Measurements from ENCODE around the gene CFLAR.

GRCh38 chr2:201090574-201090973 lies 25.4 kb upstream of the CFLAR start:
- no peak for TF ChIP-seq EZH2phosphoT487 (IDR thresholded peaks at IDR 0.05; ENCODE audit: borderline replicate concordance, low read depth)
- TF ChIP-seq, protein P1, sequence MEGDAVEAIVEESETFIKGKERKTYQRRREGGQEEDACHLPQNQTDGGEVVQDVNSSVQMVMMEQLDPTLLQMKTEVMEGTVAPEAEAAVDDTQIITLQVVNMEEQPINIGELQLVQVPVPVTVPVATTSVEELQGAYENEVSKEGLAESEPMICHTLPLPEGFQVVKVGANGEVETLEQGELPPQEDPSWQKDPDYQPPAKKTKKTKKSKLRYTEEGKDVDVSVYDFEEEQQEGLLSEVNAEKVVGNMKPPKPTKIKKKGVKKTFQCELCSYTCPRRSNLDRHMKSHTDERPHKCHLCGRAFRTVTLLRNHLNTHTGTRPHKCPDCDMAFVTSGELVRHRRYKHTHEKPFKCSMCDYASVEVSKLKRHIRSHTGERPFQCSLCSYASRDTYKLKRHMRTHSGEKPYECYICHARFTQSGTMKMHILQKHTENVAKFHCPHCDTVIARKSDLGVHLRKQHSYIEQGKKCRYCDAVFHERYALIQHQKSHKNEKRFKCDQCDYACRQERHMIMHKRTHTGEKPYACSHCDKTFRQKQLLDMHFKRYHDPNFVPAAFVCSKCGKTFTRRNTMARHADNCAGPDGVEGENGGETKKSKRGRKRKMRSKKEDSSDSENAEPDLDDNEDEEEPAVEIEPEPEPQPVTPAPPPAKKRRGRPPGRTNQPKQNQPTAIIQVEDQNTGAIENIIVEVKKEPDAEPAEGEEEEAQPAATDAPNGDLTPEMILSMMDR (IDR thresholded peaks at IDR 0.05) = no peak
- TF ChIP-seq IRF3 (IDR thresholded peaks at IDR 0.05; ENCODE audit: low read depth, low read length) = no peak
- TF ChIP-seq POLR2AphosphoS5 (IDR thresholded peaks at IDR 0.05; ENCODE audit: low read depth, low read length) = no peak
- no peak for TF ChIP-seq GABPA (IDR thresholded peaks at IDR 0.05; ENCODE audit: low read depth)
- TF ChIP-seq FOXM1 (IDR thresholded peaks at IDR 0.05; ENCODE audit: low read depth) = no peak
- TF ChIP-seq JUND (IDR thresholded peaks at IDR 0.05) = no peak
- TF ChIP-seq EP300 (IDR thresholded peaks at IDR 0.05; ENCODE audit: borderline replicate concordance in 1 of 2, low read depth in 1 of 2, low read length in 1 of 2) = no peak
- TF ChIP-seq, protein P2, sequence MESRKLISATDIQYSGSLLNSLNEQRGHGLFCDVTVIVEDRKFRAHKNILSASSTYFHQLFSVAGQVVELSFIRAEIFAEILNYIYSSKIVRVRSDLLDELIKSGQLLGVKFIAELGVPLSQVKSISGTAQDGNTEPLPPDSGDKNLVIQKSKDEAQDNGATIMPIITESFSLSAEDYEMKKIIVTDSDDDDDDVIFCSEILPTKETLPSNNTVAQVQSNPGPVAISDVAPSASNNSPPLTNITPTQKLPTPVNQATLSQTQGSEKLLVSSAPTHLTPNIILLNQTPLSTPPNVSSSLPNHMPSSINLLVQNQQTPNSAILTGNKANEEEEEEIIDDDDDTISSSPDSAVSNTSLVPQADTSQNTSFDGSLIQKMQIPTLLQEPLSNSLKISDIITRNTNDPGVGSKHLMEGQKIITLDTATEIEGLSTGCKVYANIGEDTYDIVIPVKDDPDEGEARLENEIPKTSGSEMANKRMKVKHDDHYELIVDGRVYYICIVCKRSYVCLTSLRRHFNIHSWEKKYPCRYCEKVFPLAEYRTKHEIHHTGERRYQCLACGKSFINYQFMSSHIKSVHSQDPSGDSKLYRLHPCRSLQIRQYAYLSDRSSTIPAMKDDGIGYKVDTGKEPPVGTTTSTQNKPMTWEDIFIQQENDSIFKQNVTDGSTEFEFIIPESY (IDR thresholded peaks at IDR 0.05; ENCODE audit: borderline replicate concordance, low read depth) = no peak
- TF ChIP-seq FOXJ3 (CRISPR knock-in tag; IDR thresholded peaks at IDR 0.05) = no peak
- TF ChIP-seq, protein P3, sequence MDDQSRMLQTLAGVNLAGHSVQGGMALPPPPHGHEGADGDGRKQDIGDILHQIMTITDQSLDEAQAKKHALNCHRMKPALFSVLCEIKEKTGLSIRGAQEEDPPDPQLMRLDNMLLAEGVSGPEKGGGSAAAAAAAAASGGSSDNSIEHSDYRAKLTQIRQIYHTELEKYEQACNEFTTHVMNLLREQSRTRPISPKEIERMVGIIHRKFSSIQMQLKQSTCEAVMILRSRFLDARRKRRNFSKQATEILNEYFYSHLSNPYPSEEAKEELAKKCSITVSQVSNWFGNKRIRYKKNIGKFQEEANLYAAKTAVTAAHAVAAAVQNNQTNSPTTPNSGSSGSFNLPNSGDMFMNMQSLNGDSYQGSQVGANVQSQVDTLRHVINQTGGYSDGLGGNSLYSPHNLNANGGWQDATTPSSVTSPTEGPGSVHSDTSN (IDR thresholded peaks at IDR 0.05) = no peak
- no peak for TF ChIP-seq YY1 (IDR thresholded peaks at IDR 0.05; ENCODE audit: low read depth)

All from SK-N-SH (cell line).